Neural progenitor cell (in vitro differentiated cells): ENCODE measurements around the gene TMEM221. TPM values are rescaled to one million over a fixed set of nuclear protein-coding genes. Genes with fewer than 3 reads are reported as not detected.

Source experiments
- DNase-seq: peaks from one replicate; pipeline ENCODE4 v3.0.0-alpha.2; 2016; ENCODE audit warnings: low spot score
- H2AFZ ChIP-seq: fragments of 200-600 bp; sonication (generic); replicated peaks from 2 replicates; pipeline ENCODE4 v1.6.1; 2016; ENCODE audit warnings: antibody characterized with exemption
- H3F3A ChIP-seq: fragments of 200-600 bp; sonication (generic); 2 replicates; pipeline ENCODE4 v1.6.1; 2016; ENCODE audit warnings: antibody characterized with exemption, low read depth
- H3K27ac ChIP-seq: fragments of 200-600 bp; sonication (generic); 2 replicates; pipeline ENCODE4 v1.5.1; 2016; ENCODE audit warnings: mild to moderate bottlenecking
- H3K27me3 ChIP-seq: fragments of 200-600 bp; sonication (generic); 2 replicates; pipeline ENCODE4 v1.6.1; 2016; ENCODE audit warnings: mild to moderate bottlenecking, moderate library complexity
- H3K36me3 ChIP-seq: fragments of 200-600 bp; sonication (generic); 2 replicates; pipeline ENCODE4 v1.5.1; 2016
- H3K4me1 ChIP-seq: fragments of 200-600 bp; sonication (generic); 2 replicates; pipeline ENCODE4 v1.6.1; 2016; ENCODE audit warnings: mixed run types
- H3K4me2 ChIP-seq: fragments of 200-600 bp; sonication (generic); 2 replicates; pipeline ENCODE4 v1.6.1; 2016
- H3K4me3 ChIP-seq: fragments of 200-600 bp; sonication (generic); 2 replicates; pipeline ENCODE4 v1.5.1; 2016
- H3K79me2 ChIP-seq: fragments of 200-600 bp; sonication (generic); 2 replicates; pipeline ENCODE4 v1.6.1; 2016; ENCODE audit warnings: low read depth
- H3K9ac ChIP-seq: fragments of 200-600 bp; sonication (generic); 2 replicates; pipeline ENCODE4 v1.6.1; 2016
- H3K9me3 ChIP-seq: fragments of 200-600 bp; sonication (generic); 2 replicates; pipeline ENCODE4 v1.5.1; 2016; ENCODE audit warnings: low read depth
- H4K20me1 ChIP-seq: fragments of 200-600 bp; sonication (generic); 2 replicates; pipeline ENCODE4 v1.6.1; 2016; ENCODE audit warnings: low read depth
- H3K27ac Mint-ChIP-seq: 3 replicates; pipeline ENCODE4 v1.8.0; 2021; ENCODE audit warnings: mixed read lengths
- H3K27me3 Mint-ChIP-seq: 2 replicates; pipeline ENCODE4 v1.8.0; 2022; ENCODE audit warnings: low read depth, mild to moderate bottlenecking, inconsistent platforms, moderate library complexity, mixed read lengths; ENCODE audit not compliant: insufficient read depth
- H3K36me3 Mint-ChIP-seq: 3 replicates; pipeline ENCODE4 v1.8.0; 2021; ENCODE audit warnings: mixed read lengths
- H3K4me1 Mint-ChIP-seq: 3 replicates; pipeline ENCODE4 v1.8.0; 2021; ENCODE audit warnings: mixed read lengths
- H3K4me3 Mint-ChIP-seq: 3 replicates; pipeline ENCODE4 v1.8.0; 2021; ENCODE audit warnings: mild to moderate bottlenecking, moderate library complexity, mixed read lengths
- H3K9me3 Mint-ChIP-seq: 3 replicates; pipeline ENCODE4 v1.8.0; 2020; ENCODE audit warnings: mixed read lengths
- CTCF ChIP-seq: fragments of 200-600 bp; sonication (generic); IDR thresholded peaks from 2 replicates; pipeline ENCODE4 v1.5.1; 2017; ENCODE audit warnings: antibody characterized with exemption, mild to moderate bottlenecking
- EZH2 ChIP-seq: fragments of 200-600 bp; sonication (generic); IDR thresholded peaks from 2 replicates; pipeline ENCODE4 v1.6.1; 2017; ENCODE audit warnings: antibody characterized with exemption, mild to moderate bottlenecking, moderate library complexity
- EZH2phosphoT487 ChIP-seq: fragments of 200-600 bp; sonication (generic); IDR thresholded peaks from 2 replicates; pipeline ENCODE4 v1.6.1; 2017; ENCODE audit warnings: antibody characterized with exemption
- total RNA-seq: library from RNA; depleted of rRNA; stranded (reverse); fragments of >200 nt; gene quantifications from 2 replicates; pipeline ENCODE4 v1.2.3, GENCODE V29; 2015; ENCODE audit warnings: low replicate concordance

TMEM221 gene
- total RNA-seq, 1 donor from 2014 or later: 0.17 TPM

- no peaks in the 10 kb centered on the region for H3K4me1 ChIP-seq
- no peak within 1 kb of the TSS for H3K27ac ChIP-seq
- peaks cover 24% of the 10 kb centered on the region for H3K27me3 ChIP-seq
- TF ChIP-seq EZH2 (no peak), EZH2phosphoT487 (no peak)
- H3K27ac Mint-ChIP-seq: peak within 1 kb of the TSS; percentile 21
- H3K27me3 Mint-ChIP-seq: peaks cover 13% of the 10 kb centered on the region
- H3K79me2 ChIP-seq: no peaks in the 10 kb centered on the region
- no peaks in the 10 kb centered on the region for H3K9me3 ChIP-seq
- no peak within 1 kb of the TSS for H3K4me2 ChIP-seq
- no peak within 1 kb of the TSS for H3K4me3 ChIP-seq
- H3K4me1 Mint-ChIP-seq: no peaks in the 10 kb centered on the region
- H4K20me1 ChIP-seq: no peaks in the 10 kb centered on the region
- no peaks in the 10 kb centered on the region for H3K36me3 Mint-ChIP-seq
- H3K4me3 Mint-ChIP-seq: no peak within 1 kb of the TSS
- no peak within 1 kb of the TSS for H2AFZ ChIP-seq
- no peaks in the 10 kb centered on the region for H3K9me3 Mint-ChIP-seq
- H3K9ac ChIP-seq: no peak within 1 kb of the TSS
- DNase-seq: no peak
- H3F3A ChIP-seq: peaks cover 5% of the 10 kb centered on the region
- H3K36me3 ChIP-seq: no peaks in the 10 kb centered on the region
Observed at GRCh38 chr19:17460372-17461230, 12.1 kb upstream of the TMEM221 start, which contains the start of gene NXNL1. TSS of gene NXNL1 (minus strand) at chr19:17460926. CDS start at chr19:17460869, 57 bp downstream.

GRCh38 chr19:17458970-17459369, 10.5 kb upstream of the TMEM221 start:
- no peak for DNase-seq
- H3K4me1 ChIP-seq: peaks cover 6% of the 10 kb centered on the region
- Mint-ChIP-seq H3K27ac (no peak overlapping the region), H3K9me3 (no peaks in the 10 kb centered on the region), H3K36me3 (no peaks in the 10 kb centered on the region), H3K4me1 (peaks cover 9% of the 10 kb centered on the region), H3K4me3 (no peak overlapping the region), H3K27me3 (peaks cover 21% of the 10 kb centered on the region)
- H4K20me1 ChIP-seq: no peaks in the 10 kb centered on the region
- H3K4me3 ChIP-seq: no peak overlapping the region
- no peak overlapping the region for H3K9ac ChIP-seq
- no peak overlapping the region for H3K27ac ChIP-seq
- H3K4me2 ChIP-seq: no peak overlapping the region
- no peaks in the 10 kb centered on the region for H3K9me3 ChIP-seq
- H3K36me3 ChIP-seq: no peaks in the 10 kb centered on the region
- no peak overlapping the region for H2AFZ ChIP-seq
- no peak for TF ChIP-seq CTCF
- no peak for TF ChIP-seq EZH2
- TF ChIP-seq EZH2phosphoT487: no peak
- no peaks in the 10 kb centered on the region for H3K79me2 ChIP-seq
- peaks cover 40% of the 10 kb centered on the region for H3K27me3 ChIP-seq
- H3F3A ChIP-seq: peaks cover 8% of the 10 kb centered on the region

GRCh38 chr19:17457616-17458015, 9.1 kb upstream of the TMEM221 start:
- TF ChIP-seq CTCF (no peak), EZH2 (no peak), EZH2phosphoT487 (no peak)
- Histone ChIP-seq H2AFZ (no peak overlapping the region), H3K4me1 (peaks cover 6% of the 10 kb centered on the region), H3K9ac (no peak overlapping the region), H3K27ac (no peak overlapping the region), H4K20me1 (no peaks in the 10 kb centered on the region), H3K4me3 (no peak overlapping the region), H3F3A (peaks cover 14% of the 10 kb centered on the region), H3K79me2 (no peaks in the 10 kb centered on the region), H3K9me3 (no peaks in the 10 kb centered on the region), H3K4me2 (no peak overlapping the region), H3K36me3 (no peaks in the 10 kb centered on the region), H3K27me3 (peaks cover 45% of the 10 kb centered on the region)
- Mint-ChIP-seq H3K27me3 (peaks cover 33% of the 10 kb centered on the region), H3K4me3 (no peak overlapping the region), H3K36me3 (no peaks in the 10 kb centered on the region), H3K4me1 (peaks cover 16% of the 10 kb centered on the region), H3K27ac (no peak overlapping the region), H3K9me3 (no peaks in the 10 kb centered on the region)
- no peak for DNase-seq

DNA sequence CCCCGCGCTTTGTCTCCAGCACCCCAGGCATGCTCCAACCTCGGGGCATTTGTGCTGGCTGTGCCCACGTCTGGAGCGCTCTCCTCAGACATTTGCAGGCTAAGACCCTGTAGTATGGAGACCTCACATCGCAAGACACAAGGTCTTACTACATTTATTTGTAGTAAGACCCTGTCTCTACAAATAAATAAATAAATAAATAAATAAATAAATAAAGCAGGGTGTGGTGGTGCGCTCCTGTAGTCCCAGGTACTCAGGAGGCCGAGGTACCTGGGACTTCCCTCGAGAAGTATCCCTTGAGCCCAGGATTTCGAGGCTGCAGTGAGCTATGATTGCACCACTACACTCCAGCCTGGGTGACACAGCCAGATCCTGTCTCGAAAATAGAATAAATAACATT, 7.7 kb upstream of the TMEM221 start:
- no peak overlapping the region for H3K4me3 Mint-ChIP-seq
- no peaks in the 10 kb centered on the region for H3K36me3 ChIP-seq
- peaks cover 34% of the 10 kb centered on the region for H3K27me3 Mint-ChIP-seq
- H3F3A ChIP-seq: peaks cover 21% of the 10 kb centered on the region
- H3K79me2 ChIP-seq: no peaks in the 10 kb centered on the region
- H2AFZ ChIP-seq: no peak overlapping the region
- no peak for DNase-seq
- H3K27me3 ChIP-seq: peaks cover 45% of the 10 kb centered on the region
- TF ChIP-seq EZH2phosphoT487: no peak
- TF ChIP-seq CTCF: no peak
- TF ChIP-seq EZH2: no peak
- no peaks in the 10 kb centered on the region for H3K9me3 Mint-ChIP-seq
- H3K36me3 Mint-ChIP-seq: no peaks in the 10 kb centered on the region
- no peaks in the 10 kb centered on the region for H4K20me1 ChIP-seq
- peaks cover 16% of the 10 kb centered on the region for H3K4me1 Mint-ChIP-seq
- no peaks in the 10 kb centered on the region for H3K9me3 ChIP-seq
- no peak overlapping the region for H3K4me3 ChIP-seq
- no peak overlapping the region for H3K27ac Mint-ChIP-seq
- peaks cover 6% of the 10 kb centered on the region for H3K4me1 ChIP-seq
- no peak overlapping the region for H3K27ac ChIP-seq
- H3K9ac ChIP-seq: no peak overlapping the region
- H3K4me2 ChIP-seq: peak overlapping the region; percentile 73
